GM23338 (cell line): ENCODE measurements around the gene STARD8. TPM values are rescaled to one million over a fixed set of nuclear protein-coding genes. Genes with fewer than 3 reads are reported as not detected.

ENCODE experiments used
- ATAC-seq: fragments of 200-7000 bp; cut with Tn5 transposase; 3 replicates; pipeline ENCODE4 v1.9.1; 2020
- DNase-seq: peaks from one replicate; pipeline ENCODE4 v3.0.0-alpha.2; 2015; ENCODE audit warnings: low spot score
- H2AFZ ChIP-seq: fragments of 200-600 bp; sonication (generic); 2 replicates; pipeline ENCODE4 v1.8.0; 2016; ENCODE audit warnings: antibody characterized with exemption, mild to moderate bottlenecking, moderate library complexity
- H3F3A ChIP-seq: fragments of 200-600 bp; sonication (generic); replicated peaks from 2 replicates; pipeline ENCODE4 v1.8.0; 2017; ENCODE audit warnings: antibody characterized with exemption, mixed run types, low read depth
- H3K27ac ChIP-seq: fragments of 200-600 bp; sonication (generic); 2 replicates; pipeline ENCODE4 v1.6.1; 2016; ENCODE audit warnings: low read depth
- H3K27me3 ChIP-seq: fragments of 200-600 bp; sonication (generic); 2 replicates; pipeline ENCODE4 v1.8.0; 2016; ENCODE audit warnings: mild to moderate bottlenecking, mixed run types, moderate library complexity; ENCODE audit not compliant: insufficient read depth
- H3K36me3 ChIP-seq: fragments of 200-600 bp; sonication (generic); 2 replicates; pipeline ENCODE4 v1.8.0; 2016; ENCODE audit warnings: mild to moderate bottlenecking; ENCODE audit not compliant: insufficient read depth
- H3K4me1 ChIP-seq: fragments of 200-600 bp; sonication (generic); 2 replicates; pipeline ENCODE4 v1.8.0; 2016; ENCODE audit warnings: mild to moderate bottlenecking, moderate library complexity; ENCODE audit not compliant: insufficient read depth
- H3K4me2 ChIP-seq: fragments of 200-600 bp; sonication (generic); 2 replicates; pipeline ENCODE4 v1.7.1; 2017; ENCODE audit warnings: mixed run types
- H3K4me3 ChIP-seq: fragments of 200-600 bp; sonication (generic); 2 replicates; pipeline ENCODE4 v1.6.1; 2016; ENCODE audit warnings: mixed run types
- H3K79me2 ChIP-seq: fragments of 200-600 bp; sonication (generic); replicated peaks from 2 replicates; pipeline ENCODE4 v1.8.0; 2017; ENCODE audit warnings: mild to moderate bottlenecking; ENCODE audit not compliant: insufficient read depth
- H3K9me2 ChIP-seq: fragments of 200-600 bp; sonication (generic); 2 replicates; pipeline ENCODE4 v1.8.0; 2017; ENCODE audit not compliant: insufficient read depth
- H4K20me1 ChIP-seq: fragments of 200-600 bp; sonication (generic); replicated peaks from 2 replicates; pipeline ENCODE4 v1.8.0; 2017; ENCODE audit warnings: mild to moderate bottlenecking; ENCODE audit not compliant: insufficient read depth
- H3K27ac Mint-ChIP-seq: 2 replicates; pipeline ENCODE4 v1.8.0; 2020; ENCODE audit warnings: inconsistent platforms, mild to moderate bottlenecking, moderate library complexity, mixed read lengths
- H3K27me3 Mint-ChIP-seq: 3 replicates; pipeline ENCODE4 v1.8.0; 2022; ENCODE audit warnings: low read depth, mild to moderate bottlenecking, moderate library complexity, mixed read lengths, inconsistent platforms; ENCODE audit not compliant: insufficient read depth, poor library complexity
- H3K36me3 Mint-ChIP-seq: 3 replicates; pipeline ENCODE4 v1.8.0; 2021; ENCODE audit warnings: low read depth, mild to moderate bottlenecking, inconsistent platforms, moderate library complexity, mixed read lengths
- H3K4me1 Mint-ChIP-seq: 3 replicates; pipeline ENCODE4 v1.8.0; 2020; ENCODE audit warnings: mild to moderate bottlenecking, inconsistent platforms, mixed read lengths
- H3K4me3 Mint-ChIP-seq: 3 replicates; pipeline ENCODE4 v1.8.0; 2021; ENCODE audit warnings: moderate library complexity, mild to moderate bottlenecking, inconsistent platforms, mixed read lengths
- H3K9me3 Mint-ChIP-seq: 3 replicates; pipeline ENCODE4 v1.8.0; 2020; ENCODE audit warnings: moderate library complexity, mild to moderate bottlenecking, inconsistent platforms, mixed read lengths
- CREB1 ChIP-seq: fragments of 250-450 bp; sonication (Bioruptor Pico); IDR thresholded peaks from 2 replicates; pipeline ENCODE4 v1.5.0; 2020; ENCODE audit warnings: low read depth, mild to moderate bottlenecking, moderate library complexity
- CTCF ChIP-seq, 2 experiments: fragments of 200-600 bp in 1 of 2; sonication (generic) in 1 of 2; conservative IDR thresholded peaks; 2 replicates each; pipeline versions ENCODE4 v1.5.1 to v1.6.1; 2016 to 2017; ENCODE audit warnings: antibody characterized with exemption in 2 of 2, low read depth in 2 of 2, mild to moderate bottlenecking in 2 of 2, moderate library complexity in 1 of 2
- ETS1 ChIP-seq: IDR thresholded peaks from 2 replicates; pipeline ENCODE4 v1.6.1; 2016; ENCODE audit warnings: antibody characterized with exemption
- EZH2 ChIP-seq: fragments of 200-600 bp; sonication (generic); IDR thresholded peaks from one replicate; pipeline ENCODE4 v1.8.0; 2017; ENCODE audit warnings: antibody characterized with exemption, mild to moderate bottlenecking, low read depth; ENCODE audit not compliant: unreplicated experiment
- EZH2phosphoT487 ChIP-seq: fragments of 200-600 bp; sonication (generic); IDR thresholded peaks from one replicate; pipeline ENCODE4 v1.8.1; 2018; ENCODE audit warnings: antibody characterized with exemption; ENCODE audit not compliant: unreplicated experiment
- JUNB ChIP-seq: IDR thresholded peaks from one replicate; pipeline ENCODE4 v1.6.1; 2016; ENCODE audit warnings: antibody characterized with exemption; ENCODE audit not compliant: unreplicated experiment
- NANOG ChIP-seq: IDR thresholded peaks from 2 replicates; pipeline ENCODE4 v1.6.1; 2016; ENCODE audit warnings: antibody characterized with exemption, borderline replicate concordance
- POLR2AphosphoS5 ChIP-seq: IDR thresholded peaks from 2 replicates; pipeline ENCODE4 v1.6.1; 2016; ENCODE audit warnings: antibody characterized with exemption, low read depth
- ZNF114 ChIP-seq: fragments of 250-450 bp; sonication (Bioruptor Pico); IDR thresholded peaks from 2 replicates; pipeline ENCODE4 v1.5.0; 2020; ENCODE audit warnings: mild to moderate bottlenecking, moderate library complexity
- ZNF331 ChIP-seq: fragments of 250-450 bp; sonication (Bioruptor Pico); IDR thresholded peaks from 2 replicates; pipeline ENCODE4 v1.5.0; 2020; ENCODE audit warnings: low read depth, mild to moderate bottlenecking, moderate library complexity
- polyA plus RNA-seq: library from polyadenylated mRNA; unstranded; fragments of >200 nt; fragmentation: Nextera tagmentation; extraction: Ambion mirVana; gene quantifications from 2 replicates; pipeline ENCODE4 v1.2.1, GENCODE V29; 2016
- total RNA-seq: library from RNA; depleted of rRNA; stranded (reverse); fragments of >200 nt; shearing (Covaris generic); gene quantifications from 2 replicates; pipeline ENCODE4 v1.2.3, GENCODE V29; 2014
- TF ChIP-seq, protein P1 (sequence below): IDR thresholded peaks from one replicate; pipeline ENCODE4 v1.6.1; 2018; ENCODE audit warnings: antibody characterized with exemption; ENCODE audit not compliant: unreplicated experiment

Gene STARD8
- total and polyA plus RNA-seq, 2 experiments from 2014 or later, result 0.74 to 5.6 TPM

- TF ChIP-seq CTCF (conservative IDR thresholded peaks at IDR 0.05; ENCODE audit: low read depth in 2 of 2) (no peak), ZNF331 (CRISPR knock-in tag) (no peak), ZNF114 (CRISPR knock-in tag) (no peak), NANOG (no peak), JUNB (no peak), EZH2 (no peak), CREB1 (CRISPR knock-in tag) (no peak), ETS1 (no peak)
- TF ChIP-seq, protein P1, sequence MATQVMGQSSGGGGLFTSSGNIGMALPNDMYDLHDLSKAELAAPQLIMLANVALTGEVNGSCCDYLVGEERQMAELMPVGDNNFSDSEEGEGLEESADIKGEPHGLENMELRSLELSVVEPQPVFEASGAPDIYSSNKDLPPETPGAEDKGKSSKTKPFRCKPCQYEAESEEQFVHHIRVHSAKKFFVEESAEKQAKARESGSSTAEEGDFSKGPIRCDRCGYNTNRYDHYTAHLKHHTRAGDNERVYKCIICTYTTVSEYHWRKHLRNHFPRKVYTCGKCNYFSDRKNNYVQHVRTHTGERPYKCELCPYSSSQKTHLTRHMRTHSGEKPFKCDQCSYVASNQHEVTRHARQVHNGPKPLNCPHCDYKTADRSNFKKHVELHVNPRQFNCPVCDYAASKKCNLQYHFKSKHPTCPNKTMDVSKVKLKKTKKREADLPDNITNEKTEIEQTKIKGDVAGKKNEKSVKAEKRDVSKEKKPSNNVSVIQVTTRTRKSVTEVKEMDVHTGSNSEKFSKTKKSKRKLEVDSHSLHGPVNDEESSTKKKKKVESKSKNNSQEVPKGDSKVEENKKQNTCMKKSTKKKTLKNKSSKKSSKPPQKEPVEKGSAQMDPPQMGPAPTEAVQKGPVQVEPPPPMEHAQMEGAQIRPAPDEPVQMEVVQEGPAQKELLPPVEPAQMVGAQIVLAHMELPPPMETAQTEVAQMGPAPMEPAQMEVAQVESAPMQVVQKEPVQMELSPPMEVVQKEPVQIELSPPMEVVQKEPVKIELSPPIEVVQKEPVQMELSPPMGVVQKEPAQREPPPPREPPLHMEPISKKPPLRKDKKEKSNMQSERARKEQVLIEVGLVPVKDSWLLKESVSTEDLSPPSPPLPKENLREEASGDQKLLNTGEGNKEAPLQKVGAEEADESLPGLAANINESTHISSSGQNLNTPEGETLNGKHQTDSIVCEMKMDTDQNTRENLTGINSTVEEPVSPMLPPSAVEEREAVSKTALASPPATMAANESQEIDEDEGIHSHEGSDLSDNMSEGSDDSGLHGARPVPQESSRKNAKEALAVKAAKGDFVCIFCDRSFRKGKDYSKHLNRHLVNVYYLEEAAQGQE, result no peak
Observed at GRCh38 chrX:68728186-68728585, 80.7 kb downstream of the STARD8 start (continued).

DNA sequence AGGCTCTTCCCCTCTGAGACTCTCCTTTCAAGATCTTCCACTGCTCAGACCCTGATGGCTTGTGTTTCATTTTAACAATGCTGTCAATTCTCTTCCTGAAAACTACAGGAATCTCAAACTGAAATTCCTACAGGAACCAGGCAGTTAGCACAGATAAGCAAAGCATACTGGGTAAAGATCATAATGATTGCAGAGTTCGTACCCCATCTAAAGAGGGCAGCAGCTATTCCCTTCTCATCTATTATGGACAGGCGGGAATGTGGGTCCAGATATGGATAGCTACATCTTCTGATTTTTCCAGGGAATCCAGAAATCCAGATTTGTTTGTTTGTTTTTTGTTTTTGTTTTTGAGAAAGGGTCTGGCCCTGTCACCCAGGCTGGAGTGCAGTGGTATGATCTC is 83.8 kb downstream of the STARD8 start:
- Histone ChIP-seq H3K4me2 (no peak overlapping the region), H3K79me2 (no peaks in the 10 kb centered on the region), H3K4me3 (no peak overlapping the region), H3K27ac (no peak overlapping the region), H3K27me3 (no peaks in the 10 kb centered on the region), H3K4me1 (no peaks in the 10 kb centered on the region), H3F3A (no peaks in the 10 kb centered on the region), H3K36me3 (no peaks in the 10 kb centered on the region), H4K20me1 (no peaks in the 10 kb centered on the region), H3K9me2 (no peaks in the 10 kb centered on the region), H2AFZ (no peak overlapping the region)
- Mint-ChIP-seq H3K36me3 (no peaks in the 10 kb centered on the region), H3K4me3 (no peak overlapping the region), H3K27me3 (no peaks in the 10 kb centered on the region), H3K4me1 (no peaks in the 10 kb centered on the region), H3K27ac (no peak overlapping the region), H3K9me3 (peaks cover 3% of the 10 kb centered on the region; the same call in 2 of the 3 replicates)
- DNase-seq, result no peak
- ATAC-seq, result no peak
- TF ChIP-seq NANOG, result no peak
- TF ChIP-seq CREB1 (CRISPR knock-in tag), result no peak
- no peak for TF ChIP-seq ZNF331 (CRISPR knock-in tag)
- TF ChIP-seq POLR2AphosphoS5, result no peak
- TF ChIP-seq, protein P1, result no peak
- no peak for TF ChIP-seq EZH2phosphoT487
